ENCODE data around the gene EHMT1.

DNA sequence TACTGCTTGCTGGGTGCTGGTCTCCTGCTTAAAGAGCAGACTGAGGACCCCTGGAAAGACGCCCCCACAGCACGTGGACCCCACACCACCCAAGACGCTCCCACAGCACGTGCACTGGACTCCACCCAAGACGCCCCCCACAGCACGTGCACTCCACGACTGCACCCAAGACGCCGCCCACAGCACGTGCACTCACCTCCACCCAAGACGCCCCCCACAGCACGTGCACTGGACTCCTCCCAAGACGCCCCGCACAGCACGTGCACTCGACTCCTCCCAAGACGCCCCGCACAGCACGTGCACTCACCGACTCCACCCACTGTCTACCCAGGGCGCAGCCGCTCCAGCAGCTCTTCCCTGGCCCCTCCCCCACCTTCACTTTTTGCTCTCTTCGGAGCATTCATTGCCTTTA lies 50.5 kb downstream of the EHMT1 start:
- no peak for TF ChIP-seq POLR2AphosphoS5 (IDR thresholded peaks at IDR 0.05; ENCODE audit: low read length)
- TF ChIP-seq, protein P1, sequence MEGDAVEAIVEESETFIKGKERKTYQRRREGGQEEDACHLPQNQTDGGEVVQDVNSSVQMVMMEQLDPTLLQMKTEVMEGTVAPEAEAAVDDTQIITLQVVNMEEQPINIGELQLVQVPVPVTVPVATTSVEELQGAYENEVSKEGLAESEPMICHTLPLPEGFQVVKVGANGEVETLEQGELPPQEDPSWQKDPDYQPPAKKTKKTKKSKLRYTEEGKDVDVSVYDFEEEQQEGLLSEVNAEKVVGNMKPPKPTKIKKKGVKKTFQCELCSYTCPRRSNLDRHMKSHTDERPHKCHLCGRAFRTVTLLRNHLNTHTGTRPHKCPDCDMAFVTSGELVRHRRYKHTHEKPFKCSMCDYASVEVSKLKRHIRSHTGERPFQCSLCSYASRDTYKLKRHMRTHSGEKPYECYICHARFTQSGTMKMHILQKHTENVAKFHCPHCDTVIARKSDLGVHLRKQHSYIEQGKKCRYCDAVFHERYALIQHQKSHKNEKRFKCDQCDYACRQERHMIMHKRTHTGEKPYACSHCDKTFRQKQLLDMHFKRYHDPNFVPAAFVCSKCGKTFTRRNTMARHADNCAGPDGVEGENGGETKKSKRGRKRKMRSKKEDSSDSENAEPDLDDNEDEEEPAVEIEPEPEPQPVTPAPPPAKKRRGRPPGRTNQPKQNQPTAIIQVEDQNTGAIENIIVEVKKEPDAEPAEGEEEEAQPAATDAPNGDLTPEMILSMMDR (IDR thresholded peaks at IDR 0.05 in 2 of 3, conservative IDR thresholded peaks at IDR 0.05 in 1 of 3; ENCODE audit: control insufficient read depth in 2 of 3, extremely low read depth in 1 of 3, insufficient read depth in 1 of 3, low read depth in 3 of 3, low read length in 3 of 3) = no peak
- TF ChIP-seq, protein P2, sequence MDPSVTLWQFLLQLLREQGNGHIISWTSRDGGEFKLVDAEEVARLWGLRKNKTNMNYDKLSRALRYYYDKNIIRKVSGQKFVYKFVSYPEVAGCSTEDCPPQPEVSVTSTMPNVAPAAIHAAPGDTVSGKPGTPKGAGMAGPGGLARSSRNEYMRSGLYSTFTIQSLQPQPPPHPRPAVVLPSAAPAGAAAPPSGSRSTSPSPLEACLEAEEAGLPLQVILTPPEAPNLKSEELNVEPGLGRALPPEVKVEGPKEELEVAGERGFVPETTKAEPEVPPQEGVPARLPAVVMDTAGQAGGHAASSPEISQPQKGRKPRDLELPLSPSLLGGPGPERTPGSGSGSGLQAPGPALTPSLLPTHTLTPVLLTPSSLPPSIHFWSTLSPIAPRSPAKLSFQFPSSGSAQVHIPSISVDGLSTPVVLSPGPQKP (IDR thresholded peaks at IDR 0.05; ENCODE audit: low read depth, low read length) = no peak
- TF ChIP-seq EZH2 (IDR thresholded peaks at IDR 0.05; ENCODE audit: borderline replicate concordance, control insufficient read depth, low read depth, low read length) = no peak
- TF ChIP-seq RAD51 (IDR thresholded peaks at IDR 0.05) = no peak

Measured in GM12878 (cell line).